Retinal pigment epithelial cell (primary cell): Measurements from ENCODE around the gene DEFB113.

ENCODE experiments used
- DNase-seq: peaks from one replicate; pipeline ENCODE4 v3.0.0-alpha.2; 2010; ENCODE audit warnings: low read depth
- H3K4me3 ChIP-seq: 2 replicates; pipeline ENCODE4 v1.5.1; 2011; ENCODE audit warnings: mild to moderate bottlenecking, low read length, control low read depth, moderate library complexity
- CTCF ChIP-seq: conservative IDR thresholded peaks from 2 replicates; pipeline ENCODE4 v1.5.1; 2011; ENCODE audit warnings: low read depth, low read length, control low read depth, inconsistent platforms

Gene DEFB113

GRCh38 chr6:49937811-49938210, 31.6 kb downstream of the DEFB113 start:
- TF ChIP-seq CTCF, result no peak
- no peak overlapping the region for H3K4me3 ChIP-seq

GRCh38 chr6:49937017-49937416, 32.4 kb downstream of the DEFB113 start:
- no peak for TF ChIP-seq CTCF
- DNase-seq, result no peak

More at GRCh38 chr6:49937811-49938210, 31.6 kb downstream of the DEFB113 start:
- DNase-seq, result no peak

GRCh38 chr6:49935387-49935786, 34.0 kb downstream of the DEFB113 start:
- no peak for TF ChIP-seq CTCF
- DNase-seq, result no peak
- H3K4me3 ChIP-seq, result no peak overlapping the region

More at GRCh38 chr6:49937017-49937416, 32.4 kb downstream of the DEFB113 start:
- no peak overlapping the region for H3K4me3 ChIP-seq

GRCh38 chr6:49934770-49935169, 34.7 kb downstream of the DEFB113 start:
- H3K4me3 ChIP-seq, result no peak overlapping the region
- no peak for TF ChIP-seq CTCF
- no peak for DNase-seq

- DNase-seq, result no peak
- no peak overlapping the region for H3K4me3 ChIP-seq
- no peak for TF ChIP-seq CTCF
Observed at GRCh38 chr6:49933526-49933925, 35.9 kb downstream of the DEFB113 start.

- DNase-seq, result no peak
- TF ChIP-seq CTCF, result no peak
Observed at GRCh38 chr6:49929340-49929739, 40.1 kb downstream of the DEFB113 start.

GRCh38 chr6:49923826-49924225, 45.6 kb downstream of the DEFB113 start:
- no peak for DNase-seq
- no peak for TF ChIP-seq CTCF
- no peak overlapping the region for H3K4me3 ChIP-seq

More at GRCh38 chr6:49929340-49929739, 40.1 kb downstream of the DEFB113 start:
- H3K4me3 ChIP-seq, result no peak overlapping the region
